Neural cell (in vitro differentiated cells): ENCODE measurements around the gene PLPP3.

ENCODE experiments used
- CTCF ChIP-seq: fragments of 450-650 bp; IDR thresholded peaks from 2 replicates; pipeline ENCODE4 v1.5.1; 2014; ENCODE audit warnings: antibody characterized with exemption, mild to moderate bottlenecking, moderate library complexity; ENCODE audit not compliant: poor library complexity, severe bottlenecking
- REST ChIP-seq: IDR thresholded peaks from 2 replicates; pipeline ENCODE4 v1.6.1; 2012; ENCODE audit warnings: borderline replicate concordance

DNA sequence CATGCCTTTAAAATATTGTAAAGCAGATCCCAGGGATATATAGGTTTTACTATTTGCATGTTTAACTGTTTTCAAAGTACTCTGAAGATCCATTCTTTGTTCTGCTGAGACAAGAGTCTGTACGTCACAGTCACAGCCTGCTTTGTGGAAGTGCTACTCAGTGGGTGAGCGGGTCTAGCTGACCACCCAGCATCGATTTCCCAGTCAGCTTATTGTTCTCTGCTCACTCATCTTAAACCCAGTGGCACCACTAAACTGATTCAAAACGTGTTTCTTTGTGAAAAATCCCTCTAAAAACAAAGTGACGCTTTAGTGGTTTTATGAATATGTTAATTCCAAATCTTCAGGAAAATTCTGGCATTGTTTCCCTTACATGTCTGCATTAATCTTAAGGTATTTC is 12.4 kb downstream of the PLPP3 start:
- no peak for TF ChIP-seq CTCF
- TF ChIP-seq REST, result no peak
